H1 (cell line): ENCODE data around the gene TLE1. TPM values are rescaled to one million over a fixed set of nuclear protein-coding genes. Genes with fewer than 3 reads are reported as not detected.

ENCODE experiments used
- CTCF ChIA-PET: fragments of 300-600 bp; sonication (Branson Sonifier 250); formaldehyde crosslinking; loops from one replicate; lab custom pipeline; 2021; ENCODE audit not compliant: partially characterized antibody; lab: Charles Lee
- POLR2A ChIA-PET: fragments of 300-600 bp; sonication (Branson Sonifier 250); formaldehyde crosslinking; loops from one replicate; lab custom pipeline; 2021; ENCODE audit warnings: inconsistent platforms; ENCODE audit not compliant: partially characterized antibody; lab: Charles Lee
- DNase-seq, 2 experiments: peaks; one replicate each; pipeline versions ENCODE4 v3.0.0 to v3.0.0-alpha.2; 2010 to 2022; ENCODE audit warnings: low spot score in 2 of 2, low read depth in 1 of 2, mixed read lengths in 1 of 2
- FAIRE-seq: peaks from 2 replicates; lab custom pipeline; 2011; peaks lifted over from hg19 to GRCh38; lab: Jason Lieb, UNC
- H2AFZ ChIP-seq: 2 replicates; pipeline ENCODE4 v1.8.1; 2012; ENCODE audit warnings: low read length, inconsistent platforms
- H2AK5ac ChIP-seq: 2 replicates; pipeline ENCODE4 v1.6.1; 2013; ENCODE audit warnings: low read depth, low read length
- H2BK120ac ChIP-seq: replicated peaks from 2 replicates; pipeline ENCODE3; 2013; ENCODE audit warnings: low read depth, low read length, inconsistent platforms
- H2BK12ac ChIP-seq: 2 replicates; pipeline ENCODE4 v1.6.1; 2013; ENCODE audit warnings: low read depth, low read length
- H2BK15ac ChIP-seq: 2 replicates; pipeline ENCODE4 v1.6.1; 2013; ENCODE audit warnings: low read length
- H2BK20ac ChIP-seq: 2 replicates; pipeline ENCODE4 v1.6.1; 2013; ENCODE audit warnings: low read length
- H2BK5ac ChIP-seq: 2 replicates; pipeline ENCODE4 v1.6.1; 2013; ENCODE audit warnings: low read depth, low read length
- H3K14ac ChIP-seq: 2 replicates; pipeline ENCODE4 v1.6.1; 2013; ENCODE audit warnings: inconsistent platforms; ENCODE audit not compliant: insufficient read length
- H3K18ac ChIP-seq: 2 replicates; pipeline ENCODE4 v1.6.1; 2013; ENCODE audit warnings: low read length; ENCODE audit errors: extremely low read depth
- H3K23ac ChIP-seq: 2 replicates; pipeline ENCODE4 v1.6.1; 2013; ENCODE audit warnings: inconsistent platforms; ENCODE audit not compliant: insufficient read length
- H3K23me2 ChIP-seq: 2 replicates; pipeline ENCODE4 v1.6.1; 2013; ENCODE audit warnings: low read depth, low read length
- H3K27ac ChIP-seq: 2 replicates; pipeline ENCODE4 v1.6.1; 2011; ENCODE audit warnings: low read depth, low read length, inconsistent platforms
- H3K27me3 ChIP-seq, 4 experiments: replicated peaks in 1 of 4; 1 replicate in 1 of 4; 2 replicates in 3 of 4; pipeline versions ENCODE4 v1.6.1 to v1.8.1; 2011 to 2013; ENCODE audit warnings: low read length in 3 of 4, mild to moderate bottlenecking in 3 of 4, inconsistent platforms in 2 of 4, mixed read lengths in 2 of 4, moderate library complexity in 1 of 4; ENCODE audit not compliant: control insufficient read depth in 3 of 4, insufficient read depth in 3 of 4; ENCODE audit errors: extremely low read depth in 1 of 4
- H3K36me3 ChIP-seq, 4 experiments: 2 replicates each; pipeline versions ENCODE4 v1.6.1 to v1.8.1; 2011 to 2013; ENCODE audit warnings: mild to moderate bottlenecking in 4 of 4, low read length in 3 of 4, moderate library complexity in 2 of 4, control low read depth in 1 of 4, inconsistent platforms in 1 of 4; ENCODE audit not compliant: insufficient read depth in 4 of 4, control insufficient read depth in 2 of 4
- H3K4ac ChIP-seq: replicated peaks from 2 replicates; pipeline ENCODE3; 2013; ENCODE audit warnings: low read length, low read depth, mixed read lengths, inconsistent platforms; ENCODE audit not compliant: insufficient read length
- H3K4me1 ChIP-seq, 4 experiments: replicated peaks in 1 of 4; 1 replicate in 1 of 4; 2 replicates in 3 of 4; pipeline versions ENCODE4 v1.6.1 to v1.8.1; 2011 to 2013; ENCODE audit warnings: low read length in 3 of 4, inconsistent platforms in 2 of 4, mixed read lengths in 1 of 4; ENCODE audit not compliant: insufficient read depth in 4 of 4, control insufficient read depth in 3 of 4
- H3K4me2 ChIP-seq, 2 experiments: 2 replicates each; pipeline versions ENCODE4 v1.6.1 to v1.8.1; 2011 to 2013; ENCODE audit warnings: low read depth in 2 of 2, low read length in 2 of 2, control low read depth in 1 of 2, inconsistent platforms in 1 of 2, mild to moderate bottlenecking in 1 of 2; ENCODE audit not compliant: insufficient read depth in 1 of 2
- H3K4me3 ChIP-seq, 4 experiments: fragments of 200-600, 300-600 bp in 1 of 4; sonication (generic), shearing (Covaris generic), sonication (Bioruptor Twin) in 1 of 4; 2 replicates each; pipeline versions ENCODE4 v1.5.1 to v1.8.1; 2011 to 2016; ENCODE audit warnings: low read length in 4 of 4, low read depth in 3 of 4, control low read depth in 2 of 4, inconsistent platforms in 2 of 4, mild to moderate bottlenecking in 2 of 4, mixed read lengths in 1 of 4, moderate library complexity in 1 of 4; ENCODE audit not compliant: insufficient read depth in 2 of 4; ENCODE audit errors: extremely low read depth in 1 of 4
- H3K56ac ChIP-seq: replicated peaks from 2 replicates; pipeline ENCODE3; 2013; ENCODE audit warnings: low read depth, mild to moderate bottlenecking, mixed read lengths, low read length, inconsistent platforms; ENCODE audit not compliant: insufficient read length
- H3K79me1 ChIP-seq: 2 replicates; pipeline ENCODE4 v1.6.1; 2013; ENCODE audit warnings: low read depth, low read length, control low read depth
- H3K79me2 ChIP-seq, 2 experiments: 2 replicates each; pipeline versions ENCODE4 v1.6.1 to v1.8.1; 2012 to 2013; ENCODE audit warnings: low read length in 2 of 2, mild to moderate bottlenecking in 2 of 2, inconsistent platforms in 1 of 2; ENCODE audit not compliant: insufficient read depth in 2 of 2, control insufficient read depth in 1 of 2
- H3K9ac ChIP-seq, 4 experiments: replicated peaks in 1 of 4; 1 replicate in 1 of 4; 2 replicates in 3 of 4; pipeline versions ENCODE4 v1.6.1 to v1.8.1; 2011 to 2013; ENCODE audit warnings: low read depth in 3 of 4, low read length in 3 of 4, control low read depth in 2 of 4, mild to moderate bottlenecking in 2 of 4, moderate library complexity in 2 of 4, inconsistent platforms in 1 of 4; ENCODE audit errors: extremely low read depth in 1 of 4
- H3K9me3 ChIP-seq, 2 experiments: 2 replicates each; pipeline versions ENCODE4 v1.6.1 to v1.8.1; 2012 to 2013; ENCODE audit warnings: mild to moderate bottlenecking in 2 of 2, moderate library complexity in 2 of 2, control low read depth in 1 of 2, inconsistent platforms in 1 of 2, low read depth in 1 of 2, low read length in 1 of 2, mixed read lengths in 1 of 2; ENCODE audit not compliant: insufficient read depth in 2 of 2
- H4K20me1 ChIP-seq, 2 experiments: replicated peaks in 1 of 2; 2 replicates each; pipeline versions ENCODE3 to v1.8.1; 2011 to 2013; ENCODE audit warnings: inconsistent platforms in 2 of 2, low read length in 2 of 2, mild to moderate bottlenecking in 1 of 2; ENCODE audit not compliant: insufficient read depth in 2 of 2, control insufficient read depth in 1 of 2
- H4K5ac ChIP-seq: 2 replicates; pipeline ENCODE4 v1.6.1; 2013; ENCODE audit warnings: low read length, low read depth, mixed read lengths, inconsistent platforms; ENCODE audit not compliant: insufficient read length
- H4K8ac ChIP-seq: 2 replicates; pipeline ENCODE4 v1.8.0; 2013; ENCODE audit warnings: mild to moderate bottlenecking, moderate library complexity, low read length, inconsistent platforms; ENCODE audit not compliant: insufficient read depth; ENCODE audit errors: extremely low read depth
- H4K91ac ChIP-seq: replicated peaks from 2 replicates; pipeline ENCODE3; 2013; ENCODE audit warnings: low read length, mixed read lengths, inconsistent platforms; ENCODE audit not compliant: insufficient read length
- CBX8 ChIP-seq: fragments of 300-800, 300-1000 bp; sonication (generic); IDR thresholded peaks from 2 replicates; pipeline ENCODE4 v1.7.1; 2016; ENCODE audit warnings: low read depth, low read length, borderline replicate concordance
- CEBPB ChIP-seq: IDR thresholded peaks from 2 replicates; pipeline ENCODE4 v1.6.1; 2012; ENCODE audit warnings: low read depth, low read length
- E2F6 ChIP-seq: IDR thresholded peaks from 2 replicates; pipeline ENCODE4 v1.6.1; 2012; ENCODE audit warnings: inconsistent platforms
- EGR1 ChIP-seq: IDR thresholded peaks from 2 replicates; pipeline ENCODE4 v1.6.1; 2011; ENCODE audit warnings: low read depth, low read length, borderline replicate concordance
- MAX ChIP-seq: IDR thresholded peaks from 2 replicates; pipeline ENCODE4 v1.6.1; 2012; ENCODE audit warnings: inconsistent platforms
- NANOG ChIP-seq: IDR thresholded peaks from 2 replicates; pipeline ENCODE4 v1.6.1; 2011; ENCODE audit warnings: low read length, low read depth, mild to moderate bottlenecking, inconsistent platforms; ENCODE audit not compliant: insufficient read depth, poor library complexity, severe bottlenecking
- RNF2 ChIP-seq: fragments of 200-900, 300-1000 bp; sonication (generic); IDR thresholded peaks from 2 replicates; pipeline ENCODE4 v1.7.1; 2016; ENCODE audit warnings: borderline replicate concordance, low read depth, mild to moderate bottlenecking, antibody characterized with exemption, low read length; ENCODE audit not compliant: poor library complexity, severe bottlenecking; ENCODE audit errors: missing control alignments
- SP1 ChIP-seq: IDR thresholded peaks from 2 replicates; pipeline ENCODE4 v1.6.1; 2011; ENCODE audit warnings: low read depth, low read length
- SUZ12 ChIP-seq: fragments of 200-600 bp; sonication (generic); IDR thresholded peaks from 2 replicates; pipeline ENCODE4 v1.6.1; 2012; ENCODE audit warnings: mild to moderate bottlenecking, inconsistent platforms, low read length, moderate library complexity, mixed read lengths
- ZNF274 ChIP-seq: IDR thresholded peaks from 2 replicates; pipeline ENCODE4 v1.7.0; 2012; ENCODE audit warnings: low read length, borderline replicate concordance; ENCODE audit errors: extremely low read depth
- WGBS, 2 experiments: shearing (Covaris generic) in 1 of 2; methylation state at CpG; one replicate each; pipeline versions ENCODE4 v1.1.6 to v1.1.7; 2013 to 2015; ENCODE audit warnings: low lambda C conversion rate in 2 of 2, mixed read lengths in 2 of 2, inconsistent platforms in 1 of 2, low coverage in 1 of 2, missing lambda C conversion rate in 1 of 2; ENCODE audit not compliant: insufficient replicate concordance in 2 of 2, insufficient coverage in 1 of 2, insufficient read length in 1 of 2; ENCODE audit errors: extremely low coverage in 1 of 2, missing lambda C conversion rate in 1 of 2; 5-methylcytosine and 5-hydroxymethylcytosine counted together
- polyA plus RNA-seq, 7 experiments: library from polyadenylated mRNA; depleted of rRNA in 3 of 7; stranded (reverse) in 5 of 7; unstranded in 2 of 7; fragments of >200 nt in 5 of 7; fragments of 200-250 nt in 2 of 7; gene quantifications; 1 replicate in 5 of 7; 2 replicates in 1 of 7; 4 replicates in 1 of 7; pipeline versions ENCODE4 v1.2.1 to v1.2.3, GENCODE V29; 2011 to 2013; ENCODE audit warnings: missing spikeins in 2 of 7, mixed read lengths in 2 of 7
- total RNA-seq: library from RNA; stranded (reverse); fragmentation: NEBNext Ultra II Directional; extraction: Animal tissue kit (Norgen Biotek cat#: 25700); gene quantifications from 2 replicates; pipeline ENCODE4 v1.2.1, GENCODE V29; 2021

TLE1 gene
- total and polyA plus RNA-seq, 2 of the 8 experiments (the other 6 are each of a cell fraction or from before 2014, with no cell fraction given): 81.8 to 91.6 TPM

GRCh38 chr9:81559709-81560108 lies 129.6 kb downstream of the TLE1 start:
- POLR2A ChIA-PET: no interaction called here
- peaks cover 0 to 5% (median 2%) of the 10 kb centered on the region in 4 experiments; a peak in 2 of 7 replicates for H3K4me1 ChIP-seq

More at GRCh38 chr9:81559709-81560108, 129.6 kb downstream of the TLE1 start:
- Histone ChIP-seq H3K36me3 (no peaks in the 10 kb centered on the region), H2BK12ac (no peak overlapping the region), H3K27ac (no peak overlapping the region), H4K5ac (no peak overlapping the region), H4K91ac (no peak overlapping the region), H3K9ac (no peak overlapping the region), H3K4me3 (no peak overlapping the region), H2AFZ (peak overlapping the region; percentile 91), H2BK20ac (no peak overlapping the region), H3K23me2 (no peaks in the 10 kb centered on the region), H3K79me2 (no peaks in the 10 kb centered on the region), H3K79me1 (no peaks in the 10 kb centered on the region; the same call in 1 of the 2 replicates), H3K27me3 (no peaks in the 10 kb centered on the region), H4K20me1 (no peaks in the 10 kb centered on the region), H2BK120ac (no peak overlapping the region), H3K4me2 (no peak overlapping the region), H3K4ac (no peak overlapping the region), H3K9me3 (no peaks in the 10 kb centered on the region; a peak in 1 of 4 replicates), H3K18ac (no peak overlapping the region), H3K23ac (no peak overlapping the region), H4K8ac (no peak overlapping the region), H3K56ac (no peak overlapping the region), H2AK5ac (no peak overlapping the region), H3K14ac (no peak overlapping the region), H2BK15ac (no peak overlapping the region), H2BK5ac (no peak overlapping the region)
- WGBS, 2 experiments: 74% methylated on average over 4 of the region's 4 CpGs; no CpG with 5 or more reads in 1 of the 2 experiments
- no peak for TF ChIP-seq SUZ12
- no peak for TF ChIP-seq RNF2
- TF ChIP-seq NANOG: no peak
- no peak for TF ChIP-seq MAX
- no peak for TF ChIP-seq CBX8
- TF ChIP-seq SP1: no peak
- no peak for TF ChIP-seq ZNF274
- TF ChIP-seq E2F6: no peak
- TF ChIP-seq EGR1: no peak
- no peak for TF ChIP-seq CEBPB
- FAIRE-seq: no peak
- no peak for DNase-seq
- CTCF ChIA-PET: no interaction called here
